NCI-H146 treated with DMSO at 0.1 percent for 48 hours (cell line): Measurements from ENCODE around the gene UBE2R2.
"Not testable (repeated sequence)": the region's sequence is repeated elsewhere in the genome, so short reads cannot be mapped to it uniquely, and the experiment has no call there.

Source experiments
- DNase-seq: peaks from one replicate; lab custom pipeline; 2025; ENCODE audit not compliant: unreplicated experiment; lab: John Stamatoyannopoulos, UW

The UBE2R2 gene

DNA sequence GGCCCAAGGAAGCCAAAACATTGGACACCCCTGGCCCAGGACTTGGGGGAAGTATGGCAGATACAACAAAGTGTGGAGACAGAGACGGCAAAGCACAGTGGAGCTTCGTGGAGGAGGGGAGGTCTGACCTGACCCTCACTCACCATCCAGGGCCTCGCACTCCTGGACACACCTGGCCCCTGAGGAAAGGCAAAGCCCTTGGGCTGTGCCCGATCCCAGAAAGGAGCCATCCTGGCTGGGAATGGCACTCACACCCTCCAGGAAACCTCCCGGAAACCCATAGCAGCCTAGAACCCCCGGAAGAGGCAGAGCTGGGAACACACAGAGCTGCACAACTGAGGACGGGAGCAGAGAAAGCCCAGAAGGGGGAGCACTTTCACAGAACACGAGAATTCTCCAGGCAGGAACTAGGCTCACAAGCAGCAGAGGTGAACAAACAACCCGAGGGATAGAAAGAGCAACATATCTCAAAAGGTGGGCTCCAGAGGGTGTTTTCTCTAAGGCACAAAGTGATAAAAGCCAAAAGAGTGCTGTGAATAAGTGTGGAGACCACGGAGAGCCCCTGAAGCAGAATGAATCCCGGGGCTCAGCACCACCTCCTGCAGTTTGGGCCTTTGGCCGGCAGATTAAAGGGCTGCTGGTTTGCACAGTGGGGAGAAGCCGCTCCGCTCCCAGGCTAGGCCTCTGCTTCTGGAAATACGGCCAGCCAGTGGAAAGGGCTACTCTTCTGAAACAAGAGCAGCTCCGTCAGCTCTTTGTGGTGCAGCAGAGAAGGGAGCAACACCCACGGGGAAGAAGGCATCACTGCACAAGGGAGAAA lies 108.2 kb downstream of the UBE2R2 start:
- no peak for DNase-seq

GRCh38 chr9:33926746-33927485 lies 110.0 kb downstream of the UBE2R2 start:
- DNase-seq = no peak

DNA sequence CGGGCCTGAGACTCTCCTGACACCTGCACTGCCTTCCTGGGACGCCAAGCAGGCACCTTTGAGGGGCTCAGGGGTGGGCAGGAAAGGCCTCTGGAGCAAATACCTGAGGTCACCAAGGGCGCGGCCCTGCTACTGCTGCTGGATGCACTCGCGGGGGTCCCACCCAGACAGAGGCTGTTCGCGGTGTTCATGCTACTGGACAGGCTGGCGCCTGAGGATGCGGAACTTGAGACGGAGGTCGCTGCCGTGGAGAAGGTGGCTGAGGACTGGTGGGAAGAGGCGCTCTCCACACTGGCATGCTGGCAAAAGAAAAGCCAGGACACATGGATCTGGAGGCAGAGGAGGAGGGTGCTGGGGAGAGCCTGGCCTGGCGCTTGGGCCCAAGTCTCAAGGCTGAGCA lies 110.7 kb downstream of the UBE2R2 start:
- DNase-seq = no peak

DNA sequence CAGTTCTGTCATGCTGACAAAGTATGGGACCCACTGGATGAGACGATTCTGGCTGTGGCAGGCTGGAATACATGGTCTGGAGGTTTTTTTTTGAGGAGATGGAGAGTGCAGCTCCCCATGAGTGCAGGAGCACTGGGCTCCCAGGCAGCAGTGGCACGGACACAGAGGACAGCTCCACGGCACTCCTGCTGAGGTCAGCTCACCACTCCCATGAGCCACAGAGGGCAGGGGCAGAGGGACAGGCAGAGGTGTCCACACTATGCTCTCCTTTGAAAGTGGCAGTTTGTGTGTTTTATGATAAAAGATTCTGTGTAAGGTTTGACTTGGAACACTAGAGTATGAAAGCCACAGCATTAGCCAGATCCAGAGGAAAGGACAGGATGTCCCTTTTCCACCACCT lies 114.4 kb downstream of the UBE2R2 start:
- no peak for DNase-seq

DNA sequence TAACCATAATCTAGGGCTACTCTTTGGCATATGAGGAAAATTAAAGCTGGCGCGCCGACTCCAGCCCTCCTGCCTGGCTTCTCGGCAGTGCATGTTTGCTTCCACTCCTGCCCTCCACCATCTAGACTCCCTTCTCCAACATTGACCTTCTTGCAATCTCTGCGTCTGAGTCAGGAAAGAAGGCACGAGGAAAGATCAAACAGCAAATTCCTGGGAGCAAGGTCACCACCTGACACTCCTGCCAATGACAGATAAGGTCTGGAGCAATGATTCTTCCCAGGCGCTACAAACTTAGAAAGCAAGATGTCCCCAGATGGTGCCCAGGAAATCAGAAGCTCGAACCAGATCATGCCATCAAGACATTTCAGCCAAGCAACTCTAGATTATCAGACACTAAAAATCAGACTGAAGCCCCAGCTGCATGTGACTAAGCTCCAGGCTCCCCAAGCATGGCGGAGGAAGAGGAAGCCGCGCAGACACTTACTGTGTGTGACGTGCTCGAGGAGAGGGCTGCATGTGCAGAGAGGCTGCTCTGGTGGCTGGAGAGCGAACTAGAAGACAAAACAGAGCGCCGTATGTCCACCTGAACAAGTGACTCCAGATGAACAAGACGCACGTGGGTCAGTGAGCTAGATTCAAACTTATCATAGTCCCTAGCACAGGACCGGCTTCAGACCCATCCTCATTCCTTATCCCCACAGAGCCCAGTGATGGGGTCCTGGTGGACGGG lies 115.3 kb downstream of the UBE2R2 start:
- no peak for DNase-seq

- no peak for DNase-seq
Measured at GRCh38 chr9:33934188-33934878, 117.4 kb downstream of the UBE2R2 start.

- DNase-seq = no peak
Measured at GRCh38 chr9:33939924-33940874, 123.2 kb downstream of the UBE2R2 start.

DNA sequence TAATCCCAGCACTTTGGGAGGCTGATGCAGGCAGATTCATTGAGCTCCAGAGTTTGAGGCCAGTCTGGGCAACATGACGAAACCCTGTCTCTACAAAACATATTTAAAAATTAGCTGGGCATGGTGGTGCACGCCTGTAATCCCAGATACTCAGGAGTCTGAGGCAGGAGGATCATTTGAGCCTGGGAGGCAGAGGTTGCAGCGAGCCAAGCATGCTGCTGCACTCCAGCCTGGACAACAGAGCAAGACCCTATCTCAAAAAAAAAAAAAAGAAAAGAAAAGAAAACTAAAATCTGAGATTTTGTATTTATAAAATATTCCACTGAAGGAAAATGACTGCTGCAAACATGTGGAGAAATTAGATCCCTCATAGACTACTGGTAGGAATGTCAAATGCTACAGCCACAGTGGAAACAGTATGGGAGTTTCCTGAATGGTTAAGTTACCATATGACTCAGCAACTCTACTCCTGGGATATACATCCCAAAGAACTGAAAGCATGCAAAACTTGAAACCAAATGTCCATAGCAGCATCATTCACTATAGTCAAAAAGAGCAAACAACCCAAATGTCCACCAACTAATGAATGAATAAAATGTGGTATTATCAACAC lies 125.6 kb downstream of the UBE2R2 start:
- DNase-seq = no peak

GRCh38 chr9:33943389-33943788 lies 126.4 kb downstream of the UBE2R2 start:
- no peak for DNase-seq

GRCh38 chr9:33946779-33947535 lies 130.0 kb downstream of the UBE2R2 start:
- no peak for DNase-seq

GRCh38 chr9:33950371-33950770 lies 133.4 kb downstream of the UBE2R2 start:
- DNase-seq = no peak

DNA sequence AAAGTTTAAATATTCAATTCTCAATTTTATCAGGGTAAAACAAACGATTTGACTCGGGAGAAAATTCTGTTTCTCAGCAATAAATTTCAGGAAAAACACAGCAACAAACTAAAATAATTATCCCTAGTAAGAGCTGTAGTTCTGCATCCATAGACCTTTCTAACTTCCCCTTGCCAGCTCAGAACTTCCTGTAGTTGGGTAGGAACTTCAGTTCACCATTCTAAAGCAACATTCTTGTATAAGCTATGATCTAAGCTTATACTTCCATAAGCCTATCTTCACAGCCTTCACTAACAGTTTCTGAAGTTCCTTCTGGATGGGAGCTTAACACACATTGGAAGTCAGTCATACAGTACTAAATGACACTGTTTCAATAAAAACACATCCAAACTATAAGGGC lies 135.1 kb downstream of the UBE2R2 start:
- DNase-seq = no peak

DNA sequence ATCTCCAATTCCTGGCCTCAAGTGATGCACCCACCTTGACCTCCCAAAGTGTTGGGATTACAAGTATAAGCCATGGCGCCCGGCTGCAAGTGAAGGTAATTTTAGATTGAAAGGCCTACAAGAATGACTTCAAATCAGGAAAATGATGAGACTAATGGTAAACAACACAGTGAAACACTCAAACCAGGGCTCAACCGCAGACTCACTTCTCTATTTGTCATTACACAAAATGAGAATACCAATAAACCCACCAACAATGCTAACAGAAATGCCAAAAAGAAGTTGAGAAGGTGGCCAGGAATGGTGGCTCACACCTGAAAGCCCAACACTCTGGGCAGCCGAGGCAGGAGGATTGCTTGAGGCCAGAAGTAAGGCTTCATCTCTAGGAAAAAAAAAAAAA lies 139.6 kb downstream of the UBE2R2 start:
- no peak for DNase-seq

DNA sequence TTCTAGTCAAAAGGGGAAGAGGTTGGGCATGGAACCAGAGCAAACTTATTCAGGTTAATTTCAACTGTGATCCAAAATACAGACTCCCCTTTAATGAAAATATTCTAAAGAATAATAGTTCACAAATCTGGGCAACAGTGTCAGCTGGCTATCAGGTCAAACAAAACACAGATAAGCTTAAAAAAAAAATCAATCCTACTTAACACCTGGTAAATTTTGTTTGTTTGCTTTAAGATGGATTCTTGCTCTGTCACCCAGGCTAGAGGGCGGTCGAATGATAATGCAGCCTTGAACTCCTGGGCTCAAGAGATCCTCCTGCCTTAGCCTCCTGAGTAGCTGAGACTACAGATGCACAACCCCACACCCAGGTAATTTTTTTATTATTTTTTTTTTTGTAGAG lies 142.8 kb downstream of the UBE2R2 start:
- no peak for DNase-seq

GRCh38 chr9:33962468-33962867 lies 145.5 kb downstream of the UBE2R2 start:
- DNase-seq = not testable (repeated sequence)

GRCh38 chr9:33964086-33964768 lies 147.3 kb downstream of the UBE2R2 start:
- no peak for DNase-seq
